SK-N-SH (cell line): Measurements from ENCODE around the gene FUT7. TPM values are rescaled to one million over a fixed set of nuclear protein-coding genes. Genes with fewer than 3 reads are reported as not detected.

Experiments used
- CTCF ChIA-PET: fragments of 300-600, 350-600 bp; formaldehyde crosslinking; extraction: SDS; loops from one replicate; lab custom pipeline; 2021; lab: Yijun Ruan, JAX
- POLR2A ChIA-PET: fragments of 350-600 bp; sonication (Branson Sonifier 250); formaldehyde crosslinking; extraction: SDS; loops from one replicate; lab custom pipeline; 2020; ENCODE audit warnings: antibody characterized with exemption, inconsistent platforms; lab: Yijun Ruan, JAX
- DNase-seq: peaks from one replicate; pipeline ENCODE4 v3.0.0; 2012
- H2AFZ ChIP-seq: fragments of 200-600 bp; sonication (generic); 2 replicates; pipeline ENCODE4 v1.8.1; 2016; ENCODE audit warnings: antibody characterized with exemption, mild to moderate bottlenecking, low read depth
- H3F3A ChIP-seq: fragments of 200-600 bp; sonication (generic); replicated peaks from 2 replicates; pipeline ENCODE3; 2016; ENCODE audit warnings: antibody characterized with exemption, mild to moderate bottlenecking; ENCODE audit not compliant: insufficient read depth
- H3K27ac ChIP-seq, 2 experiments: fragments of 200-500 bp in 1 of 2; fragments of 200-600 bp in 1 of 2; sonication (Bioruptor generic) in 1 of 2; sonication (generic), shearing (Covaris generic) in 1 of 2; 2 replicates each; pipeline versions ENCODE4 v1.5.1 to v1.6.1; 2014 to 2016; ENCODE audit warnings: low read depth in 2 of 2, inconsistent platforms in 1 of 2, low read length in 1 of 2, mild to moderate bottlenecking in 1 of 2, mixed read lengths in 1 of 2
- H3K27me3 ChIP-seq: fragments of 200-600 bp; sonication (generic), shearing (Covaris generic); 2 replicates; pipeline ENCODE4 v1.6.1; 2016; ENCODE audit warnings: mixed run types; ENCODE audit not compliant: insufficient read depth
- H3K36me3 ChIP-seq, 2 experiments: fragments of 200-500 bp in 1 of 2; fragments of 200-600 bp in 1 of 2; sonication (Bioruptor generic) in 1 of 2; sonication (generic) in 1 of 2; replicated peaks in 1 of 2; 2 replicates each; pipeline versions ENCODE3 to v1.5.1; 2014 to 2016; ENCODE audit warnings: low read length in 1 of 2, mild to moderate bottlenecking in 1 of 2; ENCODE audit not compliant: insufficient read depth in 2 of 2, control insufficient read depth in 1 of 2
- H3K4me1 ChIP-seq, 2 experiments: fragments of 200-500 bp in 1 of 2; fragments of 200-600 bp in 1 of 2; sonication (Bioruptor generic) in 1 of 2; sonication (generic), shearing (Covaris generic) in 1 of 2; 2 replicates each; pipeline versions ENCODE4 v1.5.1 to v1.6.1; 2014 to 2016; ENCODE audit warnings: low read depth in 1 of 2, low read length in 1 of 2, mixed run types in 1 of 2; ENCODE audit not compliant: insufficient read depth in 2 of 2, control insufficient read depth in 1 of 2
- H3K4me2 ChIP-seq: fragments of 200-600 bp; sonication (generic), shearing (Covaris generic); 2 replicates; pipeline ENCODE4 v1.6.1; 2017; ENCODE audit warnings: mixed run types
- H3K4me3 ChIP-seq, 2 experiments: fragments of 200-500 bp in 1 of 2; fragments of 200-600 bp in 1 of 2; sonication (Bioruptor generic) in 1 of 2; sonication (generic), shearing (Covaris generic) in 1 of 2; 2 replicates each; pipeline versions ENCODE4 v1.5.1 to v1.8.1; 2014 to 2016; ENCODE audit warnings: low read depth in 2 of 2, inconsistent platforms in 1 of 2, low read length in 1 of 2, mild to moderate bottlenecking in 1 of 2, mixed read lengths in 1 of 2, moderate library complexity in 1 of 2
- H3K79me2 ChIP-seq: fragments of 200-600 bp; sonication (generic); 2 replicates; pipeline ENCODE4 v1.8.1; 2017; ENCODE audit warnings: mild to moderate bottlenecking; ENCODE audit not compliant: insufficient read depth
- H3K9ac ChIP-seq: fragments of 200-600 bp; sonication (generic); 2 replicates; pipeline ENCODE4 v1.6.1; 2017; ENCODE audit warnings: mixed run types
- H3K9me2 ChIP-seq: fragments of 200-600 bp; sonication (generic); 2 replicates; pipeline ENCODE4 v1.6.1; 2017; ENCODE audit warnings: mixed run types
- H3K9me3 ChIP-seq: fragments of 200-600 bp; sonication (generic); 2 replicates; pipeline ENCODE4 v1.6.1; 2017; ENCODE audit warnings: mixed run types, mild to moderate bottlenecking, moderate library complexity
- H4K20me1 ChIP-seq: fragments of 200-600 bp; sonication (generic); 2 replicates; pipeline ENCODE4 v1.6.1; 2017; ENCODE audit warnings: mild to moderate bottlenecking, mixed run types; ENCODE audit not compliant: insufficient read depth
- CHD2 ChIP-seq: fragments of 150-350 bp; IDR thresholded peaks from 2 replicates; pipeline ENCODE4 v1.6.1; 2018; ENCODE audit warnings: low read length; ENCODE audit not compliant: partially characterized antibody
- CTCF ChIP-seq: fragments of 200-600 bp; sonication (generic); IDR thresholded peaks from 2 replicates; pipeline ENCODE4 v1.6.1; 2017; ENCODE audit warnings: antibody characterized with exemption, mild to moderate bottlenecking, moderate library complexity
- ELF1 ChIP-seq: IDR thresholded peaks from 2 replicates; pipeline ENCODE4 v1.4.0; 2012
- EP300 ChIP-seq, 2 experiments: IDR thresholded peaks; 2 replicates each; pipeline versions ENCODE4 v1.4.0 to v1.6.1; 2012; ENCODE audit warnings: borderline replicate concordance in 1 of 2, low read depth in 1 of 2, low read length in 1 of 2
- FOSL2 ChIP-seq: IDR thresholded peaks from 2 replicates; pipeline ENCODE4 v1.4.0; 2012; ENCODE audit warnings: low read depth, mild to moderate bottlenecking, moderate library complexity, borderline replicate concordance
- FOXJ3 ChIP-seq: sonication (generic); formaldehyde crosslinking; IDR thresholded peaks from 2 replicates; pipeline ENCODE4 v1.5.1; 2020; ENCODE audit warnings: mild to moderate bottlenecking, missing genetic modification reagents
- GABPA ChIP-seq: IDR thresholded peaks from 2 replicates; pipeline ENCODE4 v1.4.0; 2012; ENCODE audit warnings: low read depth, mild to moderate bottlenecking
- MAX ChIP-seq: IDR thresholded peaks from 2 replicates; pipeline ENCODE4 v1.4.0; 2012; ENCODE audit warnings: low read depth
- MXI1 ChIP-seq: IDR thresholded peaks from 2 replicates; pipeline ENCODE4 v1.6.1; 2012; ENCODE audit warnings: mild to moderate bottlenecking, low read depth, low read length, improper control_type of control experiment
- NRF1 ChIP-seq: IDR thresholded peaks from 2 replicates; pipeline ENCODE4 v1.6.1; 2012; ENCODE audit warnings: low read depth, mild to moderate bottlenecking, low read length
- POLR2AphosphoS5 ChIP-seq: IDR thresholded peaks from 2 replicates; pipeline ENCODE4 v1.6.1; 2012; ENCODE audit warnings: low read depth, low read length
- RAD21 ChIP-seq: IDR thresholded peaks from 2 replicates; pipeline ENCODE4 v1.6.1; 2012; ENCODE audit warnings: mild to moderate bottlenecking, low read length
- RCOR1 ChIP-seq: fragments of 150-350 bp; IDR thresholded peaks from 2 replicates; pipeline ENCODE4 v1.6.1; 2017; ENCODE audit warnings: antibody characterized with exemption, low read length
- REST ChIP-seq: IDR thresholded peaks from 2 replicates; pipeline ENCODE4 v1.6.1; 2012; ENCODE audit warnings: mild to moderate bottlenecking, low read depth, low read length, moderate library complexity
- SIN3A ChIP-seq: IDR thresholded peaks from 2 replicates; pipeline ENCODE4 v1.6.1; 2012; ENCODE audit warnings: low read depth, mild to moderate bottlenecking, low read length, moderate library complexity, borderline replicate concordance
- TEAD4 ChIP-seq: IDR thresholded peaks from 2 replicates; pipeline ENCODE4 v1.4.0; 2012; ENCODE audit warnings: mild to moderate bottlenecking, borderline replicate concordance; ENCODE audit not compliant: insufficient read depth
- USF1 ChIP-seq: IDR thresholded peaks from 2 replicates; pipeline ENCODE4 v1.4.0; 2012; ENCODE audit warnings: low read depth, borderline replicate concordance
- USF2 ChIP-seq: fragments of 150-350 bp; IDR thresholded peaks from 2 replicates; pipeline ENCODE4 v1.6.1; 2017; ENCODE audit warnings: antibody characterized with exemption, low read length, low read depth, borderline replicate concordance
- YY1 ChIP-seq: IDR thresholded peaks from 2 replicates; pipeline ENCODE4 v1.4.0; 2012; ENCODE audit warnings: low read depth, mild to moderate bottlenecking
- WGBS: methylation state at CpG from one replicate; pipeline ENCODE4 v1.1.6; 2017; ENCODE audit warnings: low lambda C conversion rate; 5-methylcytosine and 5-hydroxymethylcytosine counted together
- polyA plus RNA-seq, 3 experiments: library from polyadenylated mRNA; depleted of rRNA; stranded (reverse); fragments of >200 nt; gene quantifications; 2 replicates each; pipeline ENCODE4 v1.2.3, GENCODE V29; 2012

Gene FUT7
- polyA plus RNA-seq, 1 of the 3 experiments (the other 2 are of a cell fraction) = not detected

- TF ChIP-seq SIN3A (no peak), USF2 (no peak), RAD21 (no peak), GABPA (no peak), FOSL2 (no peak), EP300 (IDR thresholded peaks at IDR 0.05; ENCODE audit: borderline replicate concordance in 1 of 2, low read depth in 1 of 2, low read length in 1 of 2) (no peak), FOXJ3 (CRISPR knock-in tag) (no peak), MXI1 (no peak), TEAD4 (no peak), POLR2AphosphoS5 (no peak), YY1 (no peak), CHD2 (no peak), MAX (no peak), NRF1 (no peak), CTCF (no peak), USF1 (no peak), RCOR1 (no peak), REST (no peak), ELF1 (no peak)
- H3K4me3 ChIP-seq = peak overlapping the region in 1 of 2 experiments; percentile 27; a peak in 2 of 4 replicates
- H3K4me1 ChIP-seq = peaks cover 0 to 14% of the 10 kb centered on the region in 2 experiments; a peak in 1 of 4 replicates
These were observed 44.7 kb upstream of the FUT7 start for GRCh38 chr9:137076636-137077009.

More at GRCh38 chr9:137076636-137077009, 44.7 kb upstream of the FUT7 start:
- DNase-seq = no peak
- Histone ChIP-seq H3K4me2 (peak overlapping the region; percentile 54; the same call in 1 of the 2 replicates), H2AFZ (peak overlapping the region; percentile 72; the same call in 1 of the 2 replicates), H3K27ac (no peak overlapping the region), H3K9me2 (no peaks in the 10 kb centered on the region), H4K20me1 (no peaks in the 10 kb centered on the region), H3F3A (peaks cover 7% of the 10 kb centered on the region), H3K9me3 (no peaks in the 10 kb centered on the region), H3K27me3 (no peaks in the 10 kb centered on the region), H3K79me2 (no peaks in the 10 kb centered on the region), H3K9ac (no peak overlapping the region), H3K36me3 (peaks cover 3 to 5% of the 10 kb centered on the region in 2 experiments)
- CTCF ChIA-PET = interaction anchor here (1.0 to 3.5 kb wide), 12 partner anchors 8 to 162 kb away, joined by 3 to 18 read pairs (median 8); partner anchors contain the start of genes ABCA2, MAN1B1, NPDC1 and TPRN
- POLR2A ChIA-PET = interaction anchor here (1.3 to 2.6 kb wide), 2 partner anchors 10 to 21 kb away, joined by 3 to 9 read pairs; no protein-coding TSS in a partner anchor
- 94% methylated on average over 9 of the region's 15 CpGs for WGBS
